Measurements from ENCODE around the gene JAKMIP2.

DNA sequence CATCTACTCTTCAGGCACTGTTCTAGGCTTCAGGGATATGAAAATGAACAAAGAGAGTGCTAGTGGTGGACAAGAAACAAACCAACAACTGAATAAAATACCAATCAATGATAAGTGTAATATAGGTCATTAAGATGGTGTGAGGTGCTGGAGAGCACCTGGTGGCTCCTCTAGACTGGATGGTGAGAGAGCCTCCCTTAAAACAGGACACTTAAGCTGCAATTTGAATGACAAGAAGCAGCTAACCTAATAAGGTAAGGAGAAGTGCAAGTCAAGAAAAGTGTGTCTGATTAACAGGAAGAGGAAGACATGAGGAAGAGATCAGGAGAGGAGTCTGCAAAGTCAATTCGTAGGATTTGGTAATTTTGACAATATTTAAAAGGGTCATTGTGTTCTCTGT, 23.1 kb downstream of the JAKMIP2 start:
- TF ChIP-seq, protein P1, sequence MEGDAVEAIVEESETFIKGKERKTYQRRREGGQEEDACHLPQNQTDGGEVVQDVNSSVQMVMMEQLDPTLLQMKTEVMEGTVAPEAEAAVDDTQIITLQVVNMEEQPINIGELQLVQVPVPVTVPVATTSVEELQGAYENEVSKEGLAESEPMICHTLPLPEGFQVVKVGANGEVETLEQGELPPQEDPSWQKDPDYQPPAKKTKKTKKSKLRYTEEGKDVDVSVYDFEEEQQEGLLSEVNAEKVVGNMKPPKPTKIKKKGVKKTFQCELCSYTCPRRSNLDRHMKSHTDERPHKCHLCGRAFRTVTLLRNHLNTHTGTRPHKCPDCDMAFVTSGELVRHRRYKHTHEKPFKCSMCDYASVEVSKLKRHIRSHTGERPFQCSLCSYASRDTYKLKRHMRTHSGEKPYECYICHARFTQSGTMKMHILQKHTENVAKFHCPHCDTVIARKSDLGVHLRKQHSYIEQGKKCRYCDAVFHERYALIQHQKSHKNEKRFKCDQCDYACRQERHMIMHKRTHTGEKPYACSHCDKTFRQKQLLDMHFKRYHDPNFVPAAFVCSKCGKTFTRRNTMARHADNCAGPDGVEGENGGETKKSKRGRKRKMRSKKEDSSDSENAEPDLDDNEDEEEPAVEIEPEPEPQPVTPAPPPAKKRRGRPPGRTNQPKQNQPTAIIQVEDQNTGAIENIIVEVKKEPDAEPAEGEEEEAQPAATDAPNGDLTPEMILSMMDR (conservative IDR thresholded peaks at IDR 0.05 in 1 of 2, IDR thresholded peaks at IDR 0.05 in 1 of 2; ENCODE audit: low read depth in 1 of 2, low read length in 2 of 2) = no peak
- TF ChIP-seq EZH2 (IDR thresholded peaks at IDR 0.05; ENCODE audit: low read length, missing control alignments) = no peak
